Thyroid gland (tissue), 4 donors: ENCODE results near the gene PALM3. TPM values are rescaled to one million over a fixed set of nuclear protein-coding genes. Genes with fewer than 3 reads are reported as not detected.

Experiments used
- DNase-seq, 2 donors: peaks; one replicate each; pipeline ENCODE4 v3.0.0-alpha.2; 2019
- H3K27ac ChIP-seq, 3 donors: fragments of 200-600 bp; sonication (generic); 1 replicate in 2 of 3; 2 replicates in 1 of 3; pipeline ENCODE4 v1.5.1; 2016 to 2019; ENCODE audit warnings: mild to moderate bottlenecking in 1 of 3, moderate library complexity in 1 of 3
- H3K27me3 ChIP-seq: fragments of 200-600 bp; sonication (generic); one replicate; pipeline ENCODE4 v1.5.1; 2019
- H3K36me3 ChIP-seq, 2 donors: fragments of 200-600 bp; sonication (generic); one replicate each; pipeline ENCODE4 v1.5.1; 2016 to 2019
- H3K4me1 ChIP-seq, 2 donors: fragments of 200-600 bp; sonication (generic); one replicate each; pipeline ENCODE4 v1.5.1; 2017 to 2019
- H3K4me3 ChIP-seq, 3 donors: fragments of 200-600 bp; sonication (generic); replicated peaks in 1 of 3; 1 replicate in 2 of 3; 2 replicates in 1 of 3; pipeline ENCODE4 v1.5.1; 2016; ENCODE audit warnings: mild to moderate bottlenecking in 1 of 3
- H3K9me3 ChIP-seq: fragments of 200-600 bp; sonication (generic); one replicate; pipeline ENCODE4 v1.5.1; 2017
- CTCF ChIP-seq, 6 experiments: fragments of 200-600 bp in 3 of 6; fragments of 450-650 bp in 3 of 6; sonication (generic) in 3 of 6; IDR thresholded peaks; one replicate each; pipeline ENCODE4 v1.5.1; 2016 to 2019; ENCODE audit warnings: antibody characterized with exemption in 6 of 6, mild to moderate bottlenecking in 2 of 6, inconsistent platforms in 1 of 6, moderate library complexity in 1 of 6
- POLR2A ChIP-seq, 2 donors: fragments of 450-650 bp; IDR thresholded peaks; one replicate each; pipeline ENCODE4 v1.6.1; 2017; ENCODE audit warnings: antibody characterized with exemption in 2 of 2, mild to moderate bottlenecking in 2 of 2, moderate library complexity in 1 of 2
- WGBS, 2 donors: methylation state at CpG; one replicate each; pipeline ENCODE4 v1.1.5; 2017; 5-methylcytosine and 5-hydroxymethylcytosine counted together
- intact Hi-C: fragments of 100-400 bp; cut with DNase I; formaldehyde crosslinking; loops from one replicate; pipeline ENCODE4 v1.15.1; 2023
- total RNA-seq, 4 donors: library from RNA; depleted of rRNA; stranded (reverse); fragments of >200 nt; gene quantifications; one replicate each; pipeline ENCODE4 v1.2.3, GENCODE V29; 2016

The PALM3 gene
- total RNA-seq, 4 donors from 2014 or later, result 4.8 to 9.6 (median 6.8) TPM

GRCh38 chr19:14085309-14085995 is 23.6 kb upstream of the PALM3 start, which contains the start of gene C19orf67:
TSS of gene C19orf67 (minus strand) at chr19:14085783. CDS start at chr19:14085627, 156 bp downstream.
- no peaks in the 10 kb centered on the region for H3K36me3 ChIP-seq
- 58 to 60% methylated on average over 18 to 21 of the region's 54 CpGs for WGBS, 2 donors
- no peaks in the 10 kb centered on the region for H3K9me3 ChIP-seq
- TF ChIP-seq CTCF (IDR thresholded peaks at IDR 0.05) (no peak), POLR2A (IDR thresholded peaks at IDR 0.05) (no peak)
- no peak for DNase-seq
- H3K27me3 ChIP-seq, result no peaks in the 10 kb centered on the region
- H3K27ac ChIP-seq, result no peak within 1 kb of the TSS
- intact Hi-C loops, result loop anchor here (5.0 kb wide), 1 partner anchor 37 kb away; no protein-coding TSS in a partner anchor
- H3K4me3 ChIP-seq, result no peak within 1 kb of the TSS
- H3K4me1 ChIP-seq, result peaks cover 10 to 35% of the 10 kb centered on the region in 2 donors

- no peak for DNase-seq
- no peaks in the 10 kb centered on the region for H3K9me3 ChIP-seq
- TF ChIP-seq CTCF (IDR thresholded peaks at IDR 0.05) (no peak), POLR2A (IDR thresholded peaks at IDR 0.05) (no peak)
- peak overlapping the region in 1 of 3 donors; percentile 76 for H3K4me3 ChIP-seq
- no peaks in the 10 kb centered on the region for H3K27me3 ChIP-seq
- no peak overlapping the region for H3K27ac ChIP-seq
- intact Hi-C loops, result no loop called here
- WGBS, 2 donors, result 0 to 46% methylated on average over 1 of the region's 1 CpG
- H3K36me3 ChIP-seq, result no peaks in the 10 kb centered on the region
- peaks cover 14 to 30% of the 10 kb centered on the region in 2 donors for H3K4me1 ChIP-seq
Observed at GRCh38 chr19:14082675-14082960, 20.7 kb upstream of the PALM3 start.

GRCh38 chr19:14081797-14082674 is 20.2 kb upstream of the PALM3 start:
- no peaks in the 10 kb centered on the region for H3K27me3 ChIP-seq
- H3K4me3 ChIP-seq, result peak overlapping the region; percentile 11 to 76 (median 60)
- intact Hi-C loops, result no loop called here
- 18 to 31% methylated on average over 17 to 23 of the region's 24 CpGs for WGBS, 2 donors
- TF ChIP-seq CTCF (IDR thresholded peaks at IDR 0.05) (no peak), POLR2A (IDR thresholded peaks at IDR 0.05) (no peak)
- peak overlapping the region; percentile 61 to 89 (median 72) for H3K27ac ChIP-seq
- peaks cover 14 to 28% of the 10 kb centered on the region in 2 donors for H3K4me1 ChIP-seq
- no peaks in the 10 kb centered on the region for H3K9me3 ChIP-seq
- peak; percentile 46 to 61 for DNase-seq
- no peaks in the 10 kb centered on the region for H3K36me3 ChIP-seq

GRCh38 chr19:14080887-14081796 is 19.3 kb upstream of the PALM3 start:
- Histone ChIP-seq H3K27me3 (no peaks in the 10 kb centered on the region), H3K4me3 (peak overlapping the region; percentile 11 to 76 (median 60)), H3K36me3 (no peaks in the 10 kb centered on the region), H3K4me1 (peaks cover 14 to 20% of the 10 kb centered on the region in 2 donors), H3K9me3 (no peaks in the 10 kb centered on the region), H3K27ac (peak overlapping the region; percentile 72 to 89 (median 72))
- intact Hi-C loops, result no loop called here
- 1% methylated on average over 49 to 50 of the region's 50 CpGs for WGBS, 2 donors
- TF ChIP-seq CTCF (IDR thresholded peaks at IDR 0.05), result peak in 1 of 6 experiments; percentile 19
- TF ChIP-seq POLR2A (IDR thresholded peaks at IDR 0.05), result peak in 1 of 2 donors; percentile 80
- peak; percentile 99 to 100 for DNase-seq
